GM21717 (cell line): ENCODE measurements around the gene SUN5.

Source experiments
- ATAC-seq: cut with Tn5 transposase; IDR thresholded peaks from one replicate; pipeline ENCODE4 v1.9.1; 2021; ENCODE audit warnings: mild to moderate bottlenecking, moderate library complexity; ENCODE audit not compliant: unreplicated experiment

Gene SUN5

DNA sequence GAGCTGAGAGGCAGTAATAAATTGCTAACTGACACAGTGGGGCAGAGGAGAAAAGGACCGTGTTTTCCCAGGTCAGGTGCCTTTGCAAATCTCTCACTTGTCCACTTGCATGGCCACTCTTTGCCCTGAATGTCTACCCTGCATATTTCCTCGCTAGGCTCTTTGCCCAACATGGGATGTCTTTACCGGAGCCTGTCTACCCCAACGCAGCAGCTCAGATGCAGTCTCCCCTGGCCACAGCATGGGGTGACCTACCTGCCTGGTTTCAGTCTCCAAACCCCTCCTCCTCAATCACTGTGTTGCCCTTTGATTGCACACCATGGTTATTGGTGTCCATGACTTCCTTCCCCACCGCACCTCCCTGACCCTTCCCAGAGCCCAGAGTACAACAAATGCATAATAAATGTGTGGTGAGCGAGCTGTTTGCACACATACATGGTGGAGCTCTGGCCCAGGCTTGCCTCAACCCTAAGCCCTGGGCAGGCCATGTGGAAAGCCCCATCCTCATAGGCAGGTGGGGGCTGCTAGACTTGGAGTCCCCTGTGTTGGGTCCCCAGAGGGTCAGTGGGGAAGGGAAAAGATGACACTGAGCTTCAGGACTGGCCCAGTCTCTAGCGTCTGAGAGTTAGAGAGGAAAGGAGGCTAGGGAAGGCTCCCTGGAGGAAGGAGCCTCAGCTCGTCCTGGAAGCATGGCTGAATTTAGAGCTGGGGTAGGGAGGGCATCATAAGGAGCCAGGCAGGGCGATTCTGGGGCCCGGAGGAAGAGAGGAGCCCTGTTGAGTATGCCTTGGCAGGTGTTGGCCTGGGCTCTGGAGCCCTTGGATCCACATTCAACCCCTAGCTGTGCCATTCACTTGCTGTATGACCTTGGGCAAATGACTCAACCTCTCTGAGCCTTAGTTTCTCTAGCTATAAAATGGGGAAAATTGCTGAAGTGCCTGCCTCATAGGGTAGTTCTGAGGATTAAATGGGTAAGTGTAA, 22.8 kb upstream of the SUN5 start:
- no peak for ATAC-seq

DNA sequence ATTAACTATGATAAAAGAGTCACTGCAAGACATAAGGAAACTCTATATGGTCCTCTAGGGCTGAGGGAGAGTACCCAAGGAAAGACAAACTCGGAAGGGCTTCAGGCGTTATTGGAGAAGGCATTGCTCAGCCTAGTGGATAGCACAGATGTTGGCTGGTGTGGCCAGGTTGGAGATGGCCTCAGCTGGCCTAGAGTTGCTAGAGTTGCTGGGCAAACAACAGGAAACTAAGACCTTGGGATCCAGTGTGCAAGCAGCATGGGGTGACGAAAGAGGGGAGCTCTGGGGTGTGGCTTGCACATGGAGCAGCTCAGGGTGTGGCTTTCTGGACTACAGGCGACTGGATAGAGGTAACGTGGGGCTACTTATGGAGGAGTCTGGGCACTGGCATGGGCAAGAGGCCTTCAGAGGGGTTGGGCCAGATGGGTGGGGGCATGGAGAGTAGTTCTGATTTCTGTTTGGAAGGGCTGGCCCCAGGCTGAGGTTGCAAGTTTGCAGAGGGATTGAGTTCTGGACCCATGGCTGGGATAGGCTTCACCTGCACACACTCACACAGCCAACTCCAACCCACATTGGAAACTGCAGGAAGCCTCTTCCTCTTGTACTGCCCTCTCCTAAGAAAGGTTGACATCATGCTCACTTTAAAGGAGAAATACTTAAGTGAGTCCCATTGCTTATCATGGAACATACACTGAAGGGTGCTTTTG, 22.0 kb upstream of the SUN5 start:
- ATAC-seq = no peak

DNA sequence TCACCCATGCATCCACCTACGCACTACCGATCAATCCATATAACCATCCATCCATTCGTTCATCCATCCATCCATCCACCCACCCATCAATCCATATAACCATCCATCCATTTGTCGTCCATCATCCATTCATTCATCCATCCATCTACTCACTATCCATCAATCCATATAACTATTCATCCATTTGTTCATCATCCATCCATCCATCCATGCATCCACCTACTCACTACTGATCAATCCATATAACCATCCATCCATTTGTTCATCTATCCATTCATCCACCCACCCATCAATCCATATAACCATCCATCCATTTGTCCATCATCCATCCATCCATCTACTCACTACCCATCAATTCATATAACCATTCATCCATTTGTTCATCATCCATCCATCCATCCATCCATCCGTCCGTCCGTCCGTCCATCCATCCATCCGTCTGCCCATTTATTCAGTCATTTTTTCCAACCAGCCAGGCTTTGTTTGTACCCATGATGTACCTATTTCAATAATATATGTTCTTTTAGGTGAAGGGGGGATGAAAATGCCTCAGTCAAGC, 21.2 kb upstream of the SUN5 start:
- no peak for ATAC-seq

- ATAC-seq = no peak
These were observed 20.5 kb upstream of the SUN5 start for GRCh38 chr20:33024609-33025317.

GRCh38 chr20:33024243-33024560, 20.0 kb upstream of the SUN5 start:
- ATAC-seq = no peak

GRCh38 chr20:33023439-33024242, 19.4 kb upstream of the SUN5 start:
- ATAC-seq = no peak

- no peak for ATAC-seq
These were observed 18.6 kb upstream of the SUN5 start for GRCh38 chr20:33022694-33023438.

DNA sequence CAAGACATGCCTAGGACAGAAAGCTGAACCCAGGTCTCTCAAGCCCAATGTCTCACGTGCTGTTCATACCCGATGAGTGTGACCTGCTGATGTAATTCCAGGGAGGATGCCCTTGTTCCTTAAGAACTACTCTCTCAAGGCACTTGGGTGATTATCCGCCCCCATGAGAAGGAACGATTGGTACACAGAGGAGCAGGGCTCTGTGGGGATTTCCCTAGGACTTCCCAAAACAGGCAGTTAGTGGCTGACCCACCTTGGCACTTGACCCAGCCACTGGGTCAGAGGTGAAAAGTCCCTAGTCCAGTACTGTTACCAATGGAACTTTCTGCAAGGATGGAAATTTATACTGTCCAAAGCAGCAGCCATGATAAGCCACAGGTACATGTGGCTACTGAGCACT, 18.1 kb upstream of the SUN5 start:
- no peak for ATAC-seq

DNA sequence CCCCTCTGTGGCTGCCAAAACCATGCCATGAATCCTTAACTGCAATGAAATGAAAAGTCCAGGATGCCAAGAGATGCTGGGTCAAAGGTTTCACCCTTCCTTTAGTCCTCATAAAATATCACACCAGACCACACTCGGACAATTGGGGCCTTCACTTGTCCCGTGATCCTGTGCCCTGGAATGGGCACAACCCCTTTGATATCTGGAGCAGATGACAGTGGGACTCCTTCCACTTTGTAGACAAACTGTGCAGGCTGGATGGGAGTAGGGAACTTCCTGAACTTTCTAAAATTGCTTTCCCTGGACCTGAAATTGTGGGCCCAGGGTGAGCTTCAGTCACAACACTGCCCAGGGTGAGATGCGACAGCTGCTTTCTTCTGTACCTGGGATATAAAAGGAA, 17.6 kb upstream of the SUN5 start:
- ATAC-seq = no peak

DNA sequence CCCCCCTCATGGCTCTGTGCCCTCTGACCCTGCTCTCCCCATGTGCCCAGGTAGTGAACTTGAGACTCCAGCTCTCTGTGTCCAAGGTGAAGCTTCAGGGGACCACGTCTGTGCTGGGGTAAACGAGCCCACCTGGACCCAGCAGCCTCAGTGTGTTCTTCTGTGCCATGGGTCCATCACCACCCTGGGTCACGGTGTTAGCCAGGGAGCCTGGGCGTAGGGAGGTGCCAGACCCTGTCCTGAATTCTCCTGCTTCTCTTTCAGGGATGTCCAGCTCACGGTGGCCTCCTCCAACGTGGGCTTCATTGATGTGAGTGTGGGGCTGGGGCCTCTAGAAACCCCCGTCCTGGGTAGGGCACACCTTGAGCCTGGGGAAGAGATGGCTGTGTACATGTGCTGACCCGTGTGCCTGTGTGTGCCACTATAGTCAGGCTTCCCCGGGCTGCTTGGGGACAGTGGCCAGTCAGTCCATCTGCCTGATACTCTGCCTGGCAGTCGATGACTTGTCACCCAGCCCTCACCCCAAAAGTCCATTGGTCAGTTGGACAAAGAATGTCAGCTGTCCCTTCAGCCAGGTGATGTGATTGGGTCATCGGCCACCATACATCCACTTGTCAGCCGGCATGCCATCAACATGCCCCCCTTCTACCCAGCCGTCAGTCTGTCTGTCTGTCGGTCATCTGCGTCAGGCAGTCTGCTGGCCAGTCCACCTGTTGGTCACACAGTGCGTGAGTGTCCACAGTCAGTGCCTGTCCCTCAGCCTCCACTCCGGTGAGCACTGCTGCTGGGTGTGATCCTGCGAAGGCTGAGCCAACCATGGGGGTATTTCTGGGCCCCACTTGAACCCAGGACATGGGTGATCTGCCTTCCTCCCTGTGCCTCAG, 16.3 kb upstream of the SUN5 start:
- ATAC-seq = no peak

DNA sequence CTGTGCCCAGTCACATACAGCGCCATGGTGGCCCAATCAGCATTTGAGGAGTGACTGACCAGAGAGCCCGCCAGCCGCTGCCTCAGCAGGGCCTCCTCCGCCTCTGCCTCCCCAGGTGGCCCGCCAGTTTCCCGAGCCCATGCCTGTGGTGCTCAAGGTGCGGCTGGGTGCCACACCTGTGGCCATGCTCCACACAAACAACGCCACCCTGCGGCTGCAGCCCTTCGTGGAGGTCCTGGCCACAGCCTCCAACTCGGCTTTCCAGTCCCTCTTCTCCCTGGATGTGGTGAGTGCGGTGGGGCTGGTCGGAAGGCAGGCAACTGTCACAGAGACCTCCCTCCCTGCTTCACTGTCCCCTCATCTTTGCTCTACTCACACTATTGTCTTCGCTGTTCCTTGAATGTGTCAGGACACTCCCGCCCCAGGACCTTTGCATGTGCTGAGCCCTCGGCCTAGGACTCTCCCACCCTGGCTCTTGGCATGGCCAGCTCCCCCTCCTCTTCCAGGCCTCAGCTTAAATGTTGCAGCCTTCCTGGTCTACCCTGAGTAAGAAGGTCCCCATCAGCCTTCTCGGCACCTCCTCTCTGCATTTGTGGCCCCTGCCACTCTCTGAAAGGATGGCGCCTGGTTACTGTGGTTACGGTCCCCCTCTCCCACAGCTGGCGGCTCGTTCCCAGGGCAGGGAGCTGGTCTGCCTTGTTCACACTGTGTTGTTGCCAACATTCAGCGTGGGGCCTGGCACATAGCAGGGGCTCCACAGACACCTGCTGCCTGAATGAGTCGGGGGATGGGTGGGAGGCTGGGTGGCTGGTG, 15.4 kb upstream of the SUN5 start:
- no peak for ATAC-seq

DNA sequence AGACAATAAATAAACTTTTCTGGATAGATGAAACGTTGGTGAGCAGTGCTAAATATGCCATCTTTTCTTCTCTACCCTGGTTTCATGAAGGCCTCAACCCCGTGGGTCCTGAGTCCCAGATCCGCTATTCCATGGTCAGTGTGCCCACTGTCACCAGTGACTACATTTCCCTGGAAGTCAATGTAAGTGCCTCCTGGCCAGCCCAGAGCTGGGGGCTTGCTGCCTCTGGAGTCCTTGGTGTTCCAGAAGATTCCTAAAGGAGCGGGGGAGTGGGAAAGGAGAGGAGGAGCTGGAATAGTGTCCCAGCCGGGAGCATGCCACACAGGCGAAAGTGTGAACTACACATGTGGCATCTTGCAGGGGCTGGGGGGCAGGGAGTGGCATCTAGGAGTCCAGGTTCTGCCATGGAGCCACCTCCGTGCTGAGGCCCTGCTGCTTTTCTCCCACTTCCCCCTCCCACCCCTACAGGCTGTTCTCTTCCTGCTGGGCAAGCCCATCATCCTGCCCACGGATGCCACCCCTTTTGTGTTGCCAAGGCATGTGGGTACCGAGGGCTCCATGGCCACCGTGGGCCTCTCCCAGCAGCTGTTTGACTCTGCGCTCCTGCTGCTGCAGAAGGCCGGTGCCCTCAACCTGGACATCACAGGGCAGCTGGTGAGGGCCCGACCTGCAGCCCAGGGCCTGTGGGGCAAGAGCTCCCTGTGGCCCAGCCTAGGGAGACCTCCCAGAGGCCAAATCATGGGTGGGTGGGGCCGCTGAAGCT, 14.1 kb upstream of the SUN5 start:
- ATAC-seq = no peak

GRCh38 chr20:33017542-33017941, 13.3 kb upstream of the SUN5 start:
- ATAC-seq = no peak

GRCh38 chr20:33016581-33017109, 12.4 kb upstream of the SUN5 start:
- no peak for ATAC-seq

- ATAC-seq = no peak
These were observed 11.7 kb upstream of the SUN5 start for GRCh38 chr20:33015700-33016580.

GRCh38 chr20:33015114-33015484, 10.9 kb upstream of the SUN5 start:
- ATAC-seq = no peak
